ENCODE data around the gene TMSB10. TPM values are rescaled to one million over a fixed set of nuclear protein-coding genes. Genes with fewer than 3 reads are reported as not detected.
"Not testable (repeated sequence)": the region's sequence is repeated elsewhere in the genome, so short reads cannot be mapped to it uniquely, and the experiment has no call there.

TMSB10 gene
- total and polyA plus RNA-seq, 8 donors: 504 to 5,821 (median 1,971) TPM

GRCh38 chr2:84942964-84943421 is 37.5 kb downstream of the TMSB10 start:
- intact Hi-C loops (cut with DNase I; ENCODE audit: low total_unique reads): no loop called here
- no peaks in the 10 kb centered on the region for H3K9me3 ChIP-seq

GRCh38 chr2:84944295-84944909 is 38.9 kb downstream of the TMSB10 start:
- peaks cover 0 to 30% (median 7%) of the 10 kb centered on the region in 4 donors for H3K4me1 ChIP-seq
- 84 to 87% (median 86%) methylated on average over 7 of the region's 7 CpGs for WGBS, 5 donors
- no peak for TF ChIP-seq POLR2AphosphoS5 (IDR thresholded peaks at IDR 0.05)
- no peak for TF ChIP-seq CTCF (IDR thresholded peaks at IDR 0.05)
- TF ChIP-seq EP300 (IDR thresholded peaks at IDR 0.05): no peak
- TF ChIP-seq POLR2A (IDR thresholded peaks at IDR 0.05): no peak
- no peaks in the 10 kb centered on the region for H3K27me3 ChIP-seq
- H3K9me3 ChIP-seq: no peaks in the 10 kb centered on the region
- no peak overlapping the region for H3K27ac ChIP-seq
- intact Hi-C loops (cut with DNase I; ENCODE audit: low total_unique reads): no loop called here
- DNase-seq: no peak
- H3K36me3 ChIP-seq: no peaks in the 10 kb centered on the region
- no peak overlapping the region for H3K4me3 ChIP-seq

More at GRCh38 chr2:84942964-84943421, 37.5 kb downstream of the TMSB10 start:
- Histone ChIP-seq H3K27me3 (no peaks in the 10 kb centered on the region), H3K36me3 (no peaks in the 10 kb centered on the region), H3K4me1 (peaks cover 0 to 35% (median 11%) of the 10 kb centered on the region in 4 donors), H3K4me3 (no peak overlapping the region), H3K27ac (no peak overlapping the region)
- 66 to 87% (median 80%) methylated on average over 4 of the region's 4 CpGs for WGBS, 5 donors
- no peak for DNase-seq
- TF ChIP-seq POLR2AphosphoS5 (IDR thresholded peaks at IDR 0.05) (no peak), POLR2A (IDR thresholded peaks at IDR 0.05) (no peak), EP300 (IDR thresholded peaks at IDR 0.05) (no peak), CTCF (IDR thresholded peaks at IDR 0.05) (no peak)

GRCh38 chr2:84945838-84946203 is 40.4 kb downstream of the TMSB10 start:
- 50 to 88% (median 70%) methylated on average over 2 to 3 of the region's 3 CpGs for WGBS, 5 donors
- peaks cover 0 to 17% (median 2%) of the 10 kb centered on the region in 4 donors for H3K4me1 ChIP-seq
- H3K27ac ChIP-seq: peak overlapping the region in 4 of 5 donors; percentile 55 to 78 (median 66)
- peak in 1 of 2 donors; percentile 40 for DNase-seq
- H3K4me3 ChIP-seq; H3K36me3 ChIP-seq; H3K9me3 ChIP-seq; H3K27me3 ChIP-seq; intact Hi-C loops (cut with DNase I; ENCODE audit: low total_unique reads): not testable (repeated sequence)

- Histone ChIP-seq H3K27me3 (no peaks in the 10 kb centered on the region), H3K4me1 (peaks cover 0 to 17% (median 2%) of the 10 kb centered on the region in 4 donors), H3K27ac (peak overlapping the region in 4 of 5 donors; percentile 55 to 78 (median 66)), H3K36me3 (no peaks in the 10 kb centered on the region), H3K4me3 (no peak overlapping the region), H3K9me3 (no peaks in the 10 kb centered on the region)
- 50 to 59% (median 53%) methylated on average over 11 to 12 of the region's 12 CpGs for WGBS, 5 donors
- TF ChIP-seq POLR2AphosphoS5 (IDR thresholded peaks at IDR 0.05): peak in 2 of 3 donors; percentile 41 to 55
- TF ChIP-seq EP300 (IDR thresholded peaks at IDR 0.05): no peak
- peak; percentile 57 to 81 for DNase-seq
- intact Hi-C loops (cut with DNase I; ENCODE audit: low total_unique reads): no loop called here
Observed at GRCh38 chr2:84946204-84947009, 41.0 kb downstream of the TMSB10 start.

GRCh38 chr2:84947010-84947593 is 41.6 kb downstream of the TMSB10 start:
- 86 to 94% (median 86%) methylated on average over 10 of the region's 10 CpGs for WGBS, 5 donors
- peaks cover 0 to 17% (median 2%) of the 10 kb centered on the region in 4 donors for H3K4me1 ChIP-seq
- no peaks in the 10 kb centered on the region for H3K27me3 ChIP-seq
- no peak for DNase-seq
- peak overlapping the region in 2 of 5 donors; percentile 60 to 78 for H3K27ac ChIP-seq
- H3K36me3 ChIP-seq: no peaks in the 10 kb centered on the region
- intact Hi-C loops (cut with DNase I; ENCODE audit: low total_unique reads): no loop called here
- no peak overlapping the region for H3K4me3 ChIP-seq
- TF ChIP-seq POLR2A (IDR thresholded peaks at IDR 0.05) (no peak), EP300 (IDR thresholded peaks at IDR 0.05) (no peak), CTCF (IDR thresholded peaks at IDR 0.05) (no peak), POLR2AphosphoS5 (IDR thresholded peaks at IDR 0.05) (no peak)
- H3K9me3 ChIP-seq: no peaks in the 10 kb centered on the region

All from stomach (tissue), 9 donors.